Measurements from ENCODE around the gene PCDHA9. TPM values are rescaled to one million over a fixed set of nuclear protein-coding genes. Genes with fewer than 3 reads are reported as not detected.
A peak's percentile ranks its signal among the peaks of the same experiment; 100 is the strongest.
"Not testable (repeated sequence)": the region's sequence is repeated elsewhere in the genome, so short reads cannot be mapped to it uniquely, and the experiment has no call there.

The PCDHA9 gene
- total and polyA plus RNA-seq, 7 experiments from 2014 or later: not detected

DNA sequence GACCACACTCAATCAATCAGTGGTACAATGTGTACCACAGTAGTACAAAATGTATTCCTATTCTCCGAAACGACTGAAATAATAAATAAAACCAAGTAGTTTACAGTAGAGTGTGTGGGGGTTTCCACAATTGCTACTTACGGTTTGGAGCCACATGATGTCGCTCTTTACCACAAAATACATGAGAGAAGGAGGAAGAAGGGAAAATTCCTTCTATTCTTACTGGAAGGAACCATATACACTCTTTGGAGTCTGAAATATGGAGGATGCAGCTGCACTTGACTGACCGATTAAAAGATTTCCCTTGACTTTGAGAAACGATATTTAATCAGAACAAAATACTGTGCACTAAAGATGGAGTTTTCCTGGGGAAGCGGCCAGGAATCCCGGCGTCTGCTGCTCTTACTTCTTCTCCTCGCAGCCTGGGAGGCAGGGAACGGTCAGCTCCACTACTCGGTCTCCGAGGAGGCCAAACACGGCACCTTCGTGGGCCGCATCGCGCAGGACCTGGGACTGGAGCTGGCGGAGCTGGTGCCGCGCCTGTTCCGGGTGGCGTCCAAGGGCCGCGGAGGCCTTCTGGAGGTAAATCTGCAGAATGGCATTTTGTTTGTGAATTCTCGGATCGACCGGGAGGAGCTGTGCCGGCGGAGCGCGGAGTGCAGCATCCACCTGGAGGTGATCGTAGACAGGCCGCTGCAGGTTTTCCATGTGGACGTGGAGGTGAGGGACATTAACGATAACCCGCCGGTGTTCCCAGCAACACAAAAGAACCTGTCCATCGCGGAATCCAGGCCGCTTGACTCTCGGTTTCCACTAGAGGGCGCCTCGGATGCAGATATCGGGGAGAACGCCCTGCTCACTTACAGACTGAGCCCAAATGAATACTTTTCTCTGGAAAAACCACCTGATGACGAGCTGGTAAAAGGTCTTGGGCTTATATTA, 41.1 kb upstream of the PCDHA9 start, which contains the start of gene PCDHA4:
Gene PCDHA4, plus strand, starts transcription at position 235 of the 942 bp plus-strand sequence.
- ChIA-PET CTCF (no interaction called here), POLR2A (no interaction called here)
- H3K4me1 ChIP-seq (ENCODE audit: control insufficient read depth in 2 of 2, insufficient read depth in 2 of 2, low read length in 2 of 2): no peaks in the 10 kb centered on the region
- no peak for ATAC-seq
- peaks cover 0 to 53% (median 4%) of the 10 kb centered on the region in 3 experiments for H3K9me3 ChIP-seq (ENCODE audit: control insufficient read depth in 2 of 3, low read length in 3 of 3)
- Mint-ChIP-seq H3K4me3 (peak within 1 kb of the TSS in 1 of 10 donors; percentile 8), H3K36me3 (peaks cover 0 to 26% (median 11%) of the 10 kb centered on the region in 5 donors), H3K9me3 (peaks cover 9 to 92% (median 45%) of the 10 kb centered on the region in 11 donors), H3K27ac (no peak within 1 kb of the TSS), H3K27me3 (peaks cover 0 to 58% (median 44%) of the 10 kb centered on the region in 5 donors), H3K4me1 (no peaks in the 10 kb centered on the region)
- H3K4me3 ChIP-seq (ENCODE audit: low read length): no peak within 1 kb of the TSS
- peaks cover 0 to 5% of the 10 kb centered on the region in 2 donors for H3K27me3 ChIP-seq (ENCODE audit: control insufficient read depth in 2 of 2, insufficient read depth in 2 of 2, low read length in 2 of 2)
- H3K36me3 ChIP-seq (ENCODE audit: control insufficient read depth in 2 of 3, insufficient read depth in 3 of 3, low read length in 3 of 3): no peaks in the 10 kb centered on the region
- intact Hi-C loops (cut with micrococcal nuclease): no loop called here
- H3K27ac ChIP-seq (ENCODE audit: low read depth, low read length): no peak within 1 kb of the TSS
- no peak for DNase-seq

GRCh38 chr5:140808241-140808888, 39.8 kb upstream of the PCDHA9 start:
- CTCF ChIA-PET: not testable (repeated sequence)

GRCh38 chr5:140808889-140809291, 39.3 kb upstream of the PCDHA9 start:
- Histone ChIP-seq H3K4me3 (ENCODE audit: low read length) (no peak overlapping the region), H3K9me3 (ENCODE audit: control insufficient read depth in 2 of 3, low read length in 3 of 3) (peaks cover 0 to 41% (median 1%) of the 10 kb centered on the region in 3 experiments), H3K4me1 (ENCODE audit: control insufficient read depth in 2 of 2, insufficient read depth in 2 of 2, low read length in 2 of 2) (no peaks in the 10 kb centered on the region), H3K36me3 (ENCODE audit: control insufficient read depth in 2 of 3, insufficient read depth in 3 of 3, low read length in 3 of 3) (no peaks in the 10 kb centered on the region), H3K27me3 (ENCODE audit: control insufficient read depth in 2 of 2, insufficient read depth in 2 of 2, low read length in 2 of 2) (peaks cover 0 to 5% of the 10 kb centered on the region in 2 donors), H3K27ac (ENCODE audit: low read depth, low read length) (no peak overlapping the region)
- intact Hi-C loops (cut with micrococcal nuclease): no loop called here
- peaks cover 8 to 91% (median 44%) of the 10 kb centered on the region in 11 donors for H3K9me3 Mint-ChIP-seq
- peaks cover 0 to 26% (median 9%) of the 10 kb centered on the region in 5 donors for H3K36me3 Mint-ChIP-seq
- POLR2A ChIA-PET: no interaction called here
- no peak overlapping the region for H3K27ac Mint-ChIP-seq
- CTCF ChIA-PET: no interaction called here
- H3K4me1 Mint-ChIP-seq: no peaks in the 10 kb centered on the region
- H3K4me3 Mint-ChIP-seq: no peak overlapping the region
- DNase-seq (no peak), ATAC-seq (no peak)
- H3K27me3 Mint-ChIP-seq: peaks cover 0 to 59% (median 36%) of the 10 kb centered on the region in 5 donors

More at GRCh38 chr5:140808241-140808888, 39.8 kb upstream of the PCDHA9 start:
- H3K4me3 ChIP-seq (ENCODE audit: low read length); H3K4me1 ChIP-seq (ENCODE audit: control insufficient read depth in 2 of 2, insufficient read depth in 2 of 2, low read length in 2 of 2); POLR2A ChIA-PET; intact Hi-C loops (cut with micrococcal nuclease); H3K4me1 Mint-ChIP-seq; H3K27ac ChIP-seq (ENCODE audit: low read depth, low read length); H3K27ac Mint-ChIP-seq; DNase-seq; H3K4me3 Mint-ChIP-seq; H3K27me3 ChIP-seq (ENCODE audit: control insufficient read depth in 2 of 2, insufficient read depth in 2 of 2, low read length in 2 of 2); ATAC-seq; H3K36me3 ChIP-seq (ENCODE audit: control insufficient read depth in 2 of 3, insufficient read depth in 3 of 3, low read length in 3 of 3): not testable (repeated sequence)
- Mint-ChIP-seq H3K9me3 (peaks cover 9 to 92% (median 49%) of the 10 kb centered on the region in 11 donors), H3K36me3 (peaks cover 0 to 31% (median 13%) of the 10 kb centered on the region in 5 donors), H3K27me3 (peaks cover 0 to 64% (median 41%) of the 10 kb centered on the region in 5 donors)
- peaks cover 0 to 41% (median 4%) of the 10 kb centered on the region in 3 experiments for H3K9me3 ChIP-seq (ENCODE audit: control insufficient read depth in 2 of 3, low read length in 3 of 3)

GRCh38 chr5:140821375-140822280, 26.6 kb upstream of the PCDHA9 start, which contains the start of gene PCDHA5:
Gene PCDHA5 (plus strand): TSS chr5:140821613.
- H3K36me3 Mint-ChIP-seq: peaks cover 0 to 8% (median 0%) of the 10 kb centered on the region in 5 donors
- H3K27me3 ChIP-seq (ENCODE audit: control insufficient read depth in 2 of 2, insufficient read depth in 2 of 2, low read length in 2 of 2): peaks cover 0 to 4% of the 10 kb centered on the region in 2 donors
- peaks cover 0 to 18% (median 0%) of the 10 kb centered on the region in 3 experiments for H3K9me3 ChIP-seq (ENCODE audit: control insufficient read depth in 2 of 3, low read length in 3 of 3)
- ChIA-PET POLR2A (no interaction called here), CTCF (no interaction called here)
- no peak within 1 kb of the TSS for H3K4me3 ChIP-seq (ENCODE audit: low read length)
- no peak for ATAC-seq
- intact Hi-C loops (cut with micrococcal nuclease): no loop called here
- H3K4me1 Mint-ChIP-seq: no peaks in the 10 kb centered on the region
- no peaks in the 10 kb centered on the region for H3K36me3 ChIP-seq (ENCODE audit: control insufficient read depth in 2 of 3, insufficient read depth in 3 of 3, low read length in 3 of 3)
- H3K4me3 Mint-ChIP-seq: no peak within 1 kb of the TSS
- H3K9me3 Mint-ChIP-seq: peaks cover 3 to 77% (median 19%) of the 10 kb centered on the region in 11 donors
- DNase-seq: peak in 1 of 9 donors; percentile 20
- no peak within 1 kb of the TSS for H3K27ac Mint-ChIP-seq
- no peak within 1 kb of the TSS for H3K27ac ChIP-seq (ENCODE audit: low read depth, low read length)
- H3K4me1 ChIP-seq (ENCODE audit: control insufficient read depth in 2 of 2, insufficient read depth in 2 of 2, low read length in 2 of 2): no peaks in the 10 kb centered on the region
- peaks cover 0 to 47% (median 31%) of the 10 kb centered on the region in 5 donors for H3K27me3 Mint-ChIP-seq

DNA sequence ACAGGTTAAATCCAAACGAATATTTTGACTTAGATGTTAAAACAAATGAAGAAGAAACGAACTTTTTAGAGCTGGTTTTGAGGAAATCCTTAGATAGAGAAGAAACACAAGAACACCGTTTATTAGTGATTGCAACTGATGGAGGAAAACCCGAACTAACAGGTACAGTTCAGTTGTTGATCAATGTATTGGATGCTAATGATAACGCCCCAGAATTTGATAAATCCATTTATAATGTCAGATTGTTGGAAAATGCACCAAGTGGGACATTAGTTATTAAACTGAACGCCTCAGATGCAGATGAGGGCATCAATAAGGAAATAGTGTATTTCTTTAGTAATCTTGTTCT, 25.9 kb upstream of the PCDHA9 start:
- Mint-ChIP-seq H3K4me1 (no peaks in the 10 kb centered on the region), H3K9me3 (peaks cover 3 to 77% (median 24%) of the 10 kb centered on the region in 11 donors), H3K27ac (no peak overlapping the region), H3K27me3 (peaks cover 0 to 54% (median 38%) of the 10 kb centered on the region in 5 donors), H3K36me3 (peaks cover 0 to 13% (median 0%) of the 10 kb centered on the region in 5 donors), H3K4me3 (no peak overlapping the region)
- POLR2A ChIA-PET: no interaction called here
- DNase-seq (no peak), ATAC-seq (no peak)
- H3K4me3 ChIP-seq (ENCODE audit: low read length): no peak overlapping the region
- no peak overlapping the region for H3K27ac ChIP-seq (ENCODE audit: low read depth, low read length)
- no peaks in the 10 kb centered on the region for H3K4me1 ChIP-seq (ENCODE audit: control insufficient read depth in 2 of 2, insufficient read depth in 2 of 2, low read length in 2 of 2)
- H3K9me3 ChIP-seq (ENCODE audit: control insufficient read depth in 2 of 3, low read length in 3 of 3): peaks cover 0 to 23% (median 0%) of the 10 kb centered on the region in 3 experiments
- no peaks in the 10 kb centered on the region for H3K36me3 ChIP-seq (ENCODE audit: control insufficient read depth in 2 of 3, insufficient read depth in 3 of 3, low read length in 3 of 3)
- peaks cover 0 to 4% of the 10 kb centered on the region in 2 donors for H3K27me3 ChIP-seq (ENCODE audit: control insufficient read depth in 2 of 2, insufficient read depth in 2 of 2, low read length in 2 of 2)
- CTCF ChIA-PET: no interaction called here
- intact Hi-C loops (cut with micrococcal nuclease): no loop called here

DNA sequence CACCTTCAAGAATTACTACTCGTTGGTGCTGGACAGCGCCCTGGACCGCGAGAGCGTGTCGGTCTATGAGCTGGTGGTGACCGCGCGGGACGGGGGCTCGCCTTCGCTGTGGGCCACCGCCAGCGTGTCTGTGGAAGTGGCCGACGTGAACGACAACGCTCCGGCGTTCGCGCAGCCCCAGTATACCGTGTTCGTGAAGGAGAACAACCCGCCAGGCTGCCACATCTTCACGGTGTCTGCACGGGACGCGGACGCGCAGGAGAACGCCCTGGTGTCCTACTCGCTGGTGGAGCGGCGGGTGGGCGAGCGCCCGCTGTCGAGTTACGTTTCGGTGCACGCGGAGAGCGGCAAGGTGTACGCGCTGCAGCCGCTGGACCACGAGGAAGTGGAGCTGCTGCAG, 25.2 kb upstream of the PCDHA9 start:
- CTCF ChIA-PET; H3K27me3 ChIP-seq (ENCODE audit: control insufficient read depth in 2 of 2, insufficient read depth in 2 of 2, low read length in 2 of 2); H3K27ac Mint-ChIP-seq; DNase-seq; H3K27ac ChIP-seq (ENCODE audit: low read depth, low read length); H3K4me3 ChIP-seq (ENCODE audit: low read length); H3K36me3 ChIP-seq (ENCODE audit: control insufficient read depth in 2 of 3, insufficient read depth in 3 of 3, low read length in 3 of 3); POLR2A ChIA-PET; ATAC-seq; H3K4me1 ChIP-seq (ENCODE audit: control insufficient read depth in 2 of 2, insufficient read depth in 2 of 2, low read length in 2 of 2); intact Hi-C loops (cut with micrococcal nuclease); H3K4me1 Mint-ChIP-seq; H3K4me3 Mint-ChIP-seq: not testable (repeated sequence)
- peaks cover 0 to 25% (median 0%) of the 10 kb centered on the region in 3 experiments for H3K9me3 ChIP-seq (ENCODE audit: control insufficient read depth in 2 of 3, low read length in 3 of 3)
- H3K27me3 Mint-ChIP-seq: peaks cover 0 to 54% (median 45%) of the 10 kb centered on the region in 5 donors
- peaks cover 3 to 77% (median 29%) of the 10 kb centered on the region in 11 donors for H3K9me3 Mint-ChIP-seq
- H3K36me3 Mint-ChIP-seq: peaks cover 0 to 13% (median 0%) of the 10 kb centered on the region in 5 donors
